ENCODE results near the gene SCUBE3. TPM values are rescaled to one million over a fixed set of nuclear protein-coding genes. Genes with fewer than 3 reads are reported as not detected.

The SCUBE3 gene
- 3.9 TPM for total RNA-seq

DNA sequence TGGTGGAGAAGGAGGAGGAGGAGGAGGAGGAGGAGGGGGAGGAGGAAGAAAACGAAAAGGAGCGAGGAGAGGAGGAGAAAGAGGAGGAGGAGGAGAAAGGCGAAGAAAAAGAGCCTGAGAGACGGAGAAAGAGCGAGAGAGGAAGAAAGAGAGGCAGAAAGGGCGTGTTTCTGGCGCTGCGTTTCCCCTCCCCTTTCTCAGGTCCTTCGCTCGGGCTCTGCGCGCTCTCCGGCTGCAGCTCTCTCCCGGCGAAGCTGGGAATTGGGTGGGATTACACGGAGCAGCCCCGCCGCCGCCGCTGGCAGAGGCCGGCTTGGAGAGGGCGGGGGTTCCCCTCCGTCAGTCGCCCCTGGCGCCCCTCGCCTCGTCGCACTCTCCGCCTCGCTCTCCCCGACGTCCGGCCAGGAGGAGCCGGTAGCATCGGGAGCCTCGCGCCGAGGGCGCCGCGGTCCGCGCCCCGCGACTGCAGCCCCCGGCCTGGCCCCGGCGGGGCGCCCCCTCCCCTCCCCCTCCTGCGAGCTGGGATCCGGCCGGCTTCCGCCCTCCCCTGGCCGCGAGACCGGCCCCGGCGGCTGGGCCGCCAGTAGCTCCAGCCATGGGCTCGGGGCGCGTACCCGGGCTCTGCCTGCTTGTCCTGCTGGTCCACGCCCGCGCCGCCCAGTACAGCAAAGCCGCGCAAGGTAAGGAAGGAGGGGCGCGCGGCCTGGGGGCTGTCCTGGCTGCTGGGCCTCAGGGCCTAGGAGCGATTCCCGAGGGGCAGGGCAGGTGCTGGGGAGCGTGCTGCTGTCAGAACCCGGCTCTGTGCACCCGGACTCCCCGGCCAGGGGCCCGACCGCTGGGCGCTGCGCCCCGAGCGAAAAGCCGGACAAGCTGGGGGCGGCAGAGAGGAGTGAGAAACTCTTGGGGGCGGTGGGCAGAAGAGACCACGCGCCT is at the start of gene SCUBE3:
TSS of gene SCUBE3 (plus strand) at position 133 of the 933 bp plus-strand sequence. CDS start at position 596, 463 bp downstream.

DNA sequence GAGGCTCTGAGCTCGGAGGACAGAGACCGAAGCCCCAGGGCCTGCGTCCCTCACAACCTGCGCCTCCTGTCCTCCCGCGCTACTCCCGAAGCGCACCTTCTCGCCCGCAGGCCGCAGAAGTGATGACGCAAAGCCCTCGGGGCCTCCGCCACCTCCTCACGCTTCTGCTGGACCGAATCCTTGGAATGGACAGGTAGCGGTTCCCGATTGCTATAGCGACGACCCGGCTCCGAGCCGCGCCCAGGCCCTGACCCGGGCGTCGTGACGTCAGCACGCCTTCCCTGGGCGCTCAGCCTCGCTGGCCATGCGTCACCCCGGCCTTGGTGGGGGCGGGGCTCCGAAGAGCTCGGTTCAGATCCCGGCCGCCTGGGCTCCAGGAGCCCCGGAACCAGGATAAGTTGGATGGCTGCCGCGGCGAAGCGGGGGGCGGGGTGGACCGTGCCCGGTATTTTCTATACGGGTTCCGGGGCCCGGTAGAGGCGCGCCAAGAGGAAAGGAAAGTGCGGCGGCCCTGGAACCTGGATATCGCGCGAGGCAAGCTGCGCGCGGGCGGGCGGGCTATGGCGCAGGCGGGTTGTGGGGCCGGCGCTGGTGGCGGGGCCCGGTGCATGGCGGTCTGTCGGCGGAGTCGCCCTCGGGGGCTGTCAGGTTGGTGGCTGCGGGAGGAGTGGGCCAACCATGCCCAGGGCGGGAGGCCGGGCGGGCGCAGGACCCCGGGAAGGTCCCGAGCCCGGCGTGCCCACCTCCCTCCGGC is 45.6 kb downstream of the SCUBE3 start, which contains the start of gene ZNF76:
TSS of gene ZNF76 (plus strand) at position 542 of the 754 bp plus-strand sequence. CDS start 21,417 bp downstream, outside the sequence.

GRCh38 chr6:35297601-35298481 is 84.1 kb downstream of the SCUBE3 start, which contains the start of gene DEF6:
Gene DEF6, plus strand, starts transcription at chr6:35297818. Its CDS starts 39 bp downstream, at chr6:35297857.

Other genes with a start within 250 kb of the SCUBE3 start
- 0.23 TPM for gene TCP11, start 72.6 kb upstream of the SCUBE3 start, total RNA-seq
- 14.1 TPM for gene ZNF76, start 45.8 kb downstream of the SCUBE3 start, total RNA-seq
- 2.1 TPM for gene DEF6, start 83.9 kb downstream of the SCUBE3 start, total RNA-seq
- gene PPARD, start 128.6 kb downstream of the SCUBE3 start, total RNA-seq = 3.5 TPM
- 8.8 TPM for gene FANCE, start 238.4 kb downstream of the SCUBE3 start, total RNA-seq

Measured in diencephalon (tissue), 1 donor.